Brain microvascular endothelial cell (primary cell): Measurements from ENCODE around the gene MAGI3.
A peak's percentile ranks its signal among the peaks of the same experiment; 100 is the strongest.
"Not testable (repeated sequence)": the region's sequence is repeated elsewhere in the genome, so short reads cannot be mapped to it uniquely, and the experiment has no call there.

Source experiments
- DNase-seq: peaks from one replicate; pipeline ENCODE4 v3.0.0-alpha.2; 2020
- H3K27ac ChIP-seq: fragments of 250-450 bp; sonication (Bioruptor Pico); 2 replicates; pipeline ENCODE4 v1.5.1; 2020; ENCODE audit warnings: mild to moderate bottlenecking, moderate library complexity
- H3K27me3 ChIP-seq: fragments of 250-450 bp; sonication (Bioruptor Pico); replicated peaks from 2 replicates; pipeline ENCODE4 v1.5.1; 2020; ENCODE audit warnings: mild to moderate bottlenecking
- H3K36me3 ChIP-seq: fragments of 250-450 bp; sonication (Bioruptor Pico); replicated peaks from 2 replicates; pipeline ENCODE4 v1.5.1; 2020; ENCODE audit warnings: mild to moderate bottlenecking
- H3K4me3 ChIP-seq: 2 replicates; pipeline ENCODE4 v1.5.1; 2011; ENCODE audit warnings: low read depth, mild to moderate bottlenecking, control low read depth, low read length, moderate library complexity
- in situ Hi-C: cut with HindIII; loops from 2 replicates; pipeline ENCODE4 v1.10.0; 2017; ENCODE audit warnings: low sequenced_read_pairs, low pct_ligation_motif_present
- TF ChIP-seq, protein P1 (sequence below): IDR thresholded peaks from 2 replicates; pipeline ENCODE4 v1.5.1; 2011; ENCODE audit warnings: low read depth, mild to moderate bottlenecking, moderate library complexity, low read length, control low read depth, inconsistent platforms; ENCODE audit errors: missing control alignments

MAGI3 gene

DNA sequence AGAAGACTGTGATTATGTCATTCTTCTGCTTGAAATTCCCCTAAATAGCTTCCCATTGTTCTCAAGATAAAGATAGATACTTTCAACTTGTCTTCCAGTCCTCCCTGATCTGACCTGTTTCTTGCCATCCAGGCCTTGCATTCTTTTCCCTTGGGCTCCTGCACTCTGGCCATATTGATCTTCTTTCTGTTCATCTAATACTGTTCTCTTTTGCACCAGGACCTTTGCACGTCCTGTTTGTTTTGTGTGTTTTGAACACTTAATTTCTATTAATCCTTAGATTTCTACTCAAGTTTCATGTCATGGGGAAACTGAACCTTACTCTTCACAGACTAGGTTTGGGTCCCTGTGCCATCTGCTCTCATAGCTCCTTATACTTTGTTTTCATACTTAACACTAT is 65.1 kb downstream of the MAGI3 start:
- H3K36me3 ChIP-seq: no peaks in the 10 kb centered on the region
- in situ Hi-C loops: no loop called here
- no peak for DNase-seq
- no peak overlapping the region for H3K4me3 ChIP-seq
- TF ChIP-seq, protein P1, sequence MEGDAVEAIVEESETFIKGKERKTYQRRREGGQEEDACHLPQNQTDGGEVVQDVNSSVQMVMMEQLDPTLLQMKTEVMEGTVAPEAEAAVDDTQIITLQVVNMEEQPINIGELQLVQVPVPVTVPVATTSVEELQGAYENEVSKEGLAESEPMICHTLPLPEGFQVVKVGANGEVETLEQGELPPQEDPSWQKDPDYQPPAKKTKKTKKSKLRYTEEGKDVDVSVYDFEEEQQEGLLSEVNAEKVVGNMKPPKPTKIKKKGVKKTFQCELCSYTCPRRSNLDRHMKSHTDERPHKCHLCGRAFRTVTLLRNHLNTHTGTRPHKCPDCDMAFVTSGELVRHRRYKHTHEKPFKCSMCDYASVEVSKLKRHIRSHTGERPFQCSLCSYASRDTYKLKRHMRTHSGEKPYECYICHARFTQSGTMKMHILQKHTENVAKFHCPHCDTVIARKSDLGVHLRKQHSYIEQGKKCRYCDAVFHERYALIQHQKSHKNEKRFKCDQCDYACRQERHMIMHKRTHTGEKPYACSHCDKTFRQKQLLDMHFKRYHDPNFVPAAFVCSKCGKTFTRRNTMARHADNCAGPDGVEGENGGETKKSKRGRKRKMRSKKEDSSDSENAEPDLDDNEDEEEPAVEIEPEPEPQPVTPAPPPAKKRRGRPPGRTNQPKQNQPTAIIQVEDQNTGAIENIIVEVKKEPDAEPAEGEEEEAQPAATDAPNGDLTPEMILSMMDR: no peak
- no peak overlapping the region for H3K27ac ChIP-seq
- no peaks in the 10 kb centered on the region for H3K27me3 ChIP-seq

GRCh38 chr1:113456967-113457366 is 66.7 kb downstream of the MAGI3 start:
- Histone ChIP-seq H3K36me3 (no peaks in the 10 kb centered on the region), H3K27ac (peak overlapping the region; percentile 51), H3K27me3 (no peaks in the 10 kb centered on the region), H3K4me3 (no peak overlapping the region)
- in situ Hi-C loops: no loop called here
- TF ChIP-seq, protein P1: no peak
- DNase-seq: peak; percentile 92

- Histone ChIP-seq H3K36me3 (no peaks in the 10 kb centered on the region), H3K4me3 (no peak overlapping the region), H3K27ac (no peak overlapping the region), H3K27me3 (no peaks in the 10 kb centered on the region)
- in situ Hi-C loops: no loop called here
- no peak for DNase-seq
- TF ChIP-seq, protein P1: no peak
These were observed 69.0 kb downstream of the MAGI3 start for GRCh38 chr1:113459279-113459678.

DNA sequence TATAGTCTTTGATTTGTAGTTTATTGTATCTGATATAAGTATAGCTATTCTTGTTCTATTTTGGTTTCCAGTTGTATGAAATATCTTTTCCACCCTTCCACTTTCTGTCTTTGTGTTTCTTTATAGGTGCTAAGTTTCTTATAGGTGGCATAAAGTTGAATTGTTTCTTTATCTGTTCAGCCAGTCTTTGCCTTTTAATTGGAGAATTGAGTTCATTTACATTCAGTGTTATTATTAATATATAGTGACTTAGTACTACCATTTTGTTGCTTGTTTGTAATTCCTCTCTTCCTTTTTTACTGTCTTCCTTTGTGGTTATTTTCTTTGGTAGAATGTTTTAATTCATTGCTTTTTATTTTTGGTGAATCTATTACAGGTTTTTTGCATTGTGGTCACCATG is 77.7 kb downstream of the MAGI3 start:
- H3K4me3 ChIP-seq: no peak overlapping the region
- in situ Hi-C loops: no loop called here
- no peak overlapping the region for H3K27ac ChIP-seq
- no peaks in the 10 kb centered on the region for H3K36me3 ChIP-seq
- TF ChIP-seq, protein P1: no peak
- DNase-seq: no peak
- H3K27me3 ChIP-seq: no peaks in the 10 kb centered on the region

GRCh38 chr1:113478427-113479195 is 88.3 kb downstream of the MAGI3 start:
- H3K4me3 ChIP-seq, H3K27me3 ChIP-seq, H3K36me3 ChIP-seq, in situ Hi-C loops, DNase-seq, H3K27ac ChIP-seq: not testable (repeated sequence)

- H3K4me3 ChIP-seq: no peak overlapping the region
- no peak overlapping the region for H3K27ac ChIP-seq
- no peaks in the 10 kb centered on the region for H3K27me3 ChIP-seq
- TF ChIP-seq, protein P1: no peak
- H3K36me3 ChIP-seq: no peaks in the 10 kb centered on the region
- in situ Hi-C loops: no loop called here
- DNase-seq: no peak
These were observed 89.7 kb downstream of the MAGI3 start for GRCh38 chr1:113479713-113480676.

- H3K27ac ChIP-seq, H3K27me3 ChIP-seq, in situ Hi-C loops, H3K36me3 ChIP-seq, H3K4me3 ChIP-seq: not testable (repeated sequence)
- DNase-seq: peak; percentile 3
These were observed 94.8 kb downstream of the MAGI3 start for GRCh38 chr1:113485131-113485530.
